C4-2B (cell line): ENCODE measurements around the gene HAUS1.

Experiments
- H3K27ac ChIP-seq: fragments of 450-650 bp; 2 replicates; pipeline ENCODE4 v1.5.1; 2017
- ZFX ChIP-seq: fragments of 450-650 bp; IDR thresholded peaks from 2 replicates; pipeline ENCODE4 v1.6.1; 2017
- TF ChIP-seq, protein P1 (sequence below): fragments of 450-650 bp; conservative IDR thresholded peaks from 2 replicates; pipeline ENCODE4 v1.5.1; 2017; ENCODE audit warnings: mild to moderate bottlenecking

HAUS1 gene

DNA sequence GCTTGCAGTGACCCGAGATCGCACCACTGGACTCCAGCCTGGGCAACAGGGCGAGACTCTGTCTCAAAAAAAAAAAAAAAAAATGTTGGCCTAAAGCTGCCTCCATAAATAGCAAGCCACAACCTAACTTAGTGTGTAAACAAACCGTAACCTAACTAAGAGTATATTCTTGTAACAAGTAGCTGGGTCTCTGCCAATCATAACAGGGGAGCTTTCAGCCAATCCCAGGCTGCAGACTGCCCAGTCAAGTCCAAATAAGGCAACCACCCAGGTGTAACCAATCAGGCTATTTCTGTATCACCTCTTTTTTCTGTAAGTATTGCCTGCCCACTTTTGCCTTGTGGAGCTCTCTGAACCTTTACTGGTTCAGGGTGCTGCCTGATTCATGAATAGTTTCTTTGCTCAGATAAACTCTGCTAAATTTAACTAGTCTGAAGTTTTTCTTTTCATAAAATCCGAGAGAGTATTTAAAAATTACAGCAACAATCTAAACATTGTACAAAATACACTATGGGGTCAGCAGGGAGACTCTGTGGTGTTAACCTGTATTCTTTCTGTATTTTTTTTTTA is 36.7 kb upstream of the HAUS1 start:
- TF ChIP-seq ZFX, result no peak
- TF ChIP-seq, protein P1, sequence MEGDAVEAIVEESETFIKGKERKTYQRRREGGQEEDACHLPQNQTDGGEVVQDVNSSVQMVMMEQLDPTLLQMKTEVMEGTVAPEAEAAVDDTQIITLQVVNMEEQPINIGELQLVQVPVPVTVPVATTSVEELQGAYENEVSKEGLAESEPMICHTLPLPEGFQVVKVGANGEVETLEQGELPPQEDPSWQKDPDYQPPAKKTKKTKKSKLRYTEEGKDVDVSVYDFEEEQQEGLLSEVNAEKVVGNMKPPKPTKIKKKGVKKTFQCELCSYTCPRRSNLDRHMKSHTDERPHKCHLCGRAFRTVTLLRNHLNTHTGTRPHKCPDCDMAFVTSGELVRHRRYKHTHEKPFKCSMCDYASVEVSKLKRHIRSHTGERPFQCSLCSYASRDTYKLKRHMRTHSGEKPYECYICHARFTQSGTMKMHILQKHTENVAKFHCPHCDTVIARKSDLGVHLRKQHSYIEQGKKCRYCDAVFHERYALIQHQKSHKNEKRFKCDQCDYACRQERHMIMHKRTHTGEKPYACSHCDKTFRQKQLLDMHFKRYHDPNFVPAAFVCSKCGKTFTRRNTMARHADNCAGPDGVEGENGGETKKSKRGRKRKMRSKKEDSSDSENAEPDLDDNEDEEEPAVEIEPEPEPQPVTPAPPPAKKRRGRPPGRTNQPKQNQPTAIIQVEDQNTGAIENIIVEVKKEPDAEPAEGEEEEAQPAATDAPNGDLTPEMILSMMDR, result no peak
- no peak overlapping the region for H3K27ac ChIP-seq

DNA sequence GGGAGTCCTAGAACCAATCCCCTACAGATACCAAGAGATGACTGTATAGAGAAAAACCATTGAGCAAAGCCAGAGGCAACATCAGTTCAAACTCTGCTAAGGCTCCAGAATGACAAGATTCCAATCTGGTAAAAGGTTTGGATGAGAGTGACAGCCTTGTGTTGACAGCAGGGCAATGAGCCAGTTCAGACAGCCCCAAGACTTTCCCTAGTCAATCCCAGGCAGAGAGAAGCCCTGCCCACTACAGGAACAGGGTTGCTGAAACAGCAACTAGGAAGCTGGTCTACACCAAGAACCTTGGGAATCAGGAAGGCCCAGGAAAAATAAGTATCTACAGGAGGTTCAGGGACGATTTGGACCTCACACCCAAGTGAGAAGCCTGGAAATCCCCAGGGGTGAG is 35.4 kb upstream of the HAUS1 start:
- H3K27ac ChIP-seq, result no peak overlapping the region

DNA sequence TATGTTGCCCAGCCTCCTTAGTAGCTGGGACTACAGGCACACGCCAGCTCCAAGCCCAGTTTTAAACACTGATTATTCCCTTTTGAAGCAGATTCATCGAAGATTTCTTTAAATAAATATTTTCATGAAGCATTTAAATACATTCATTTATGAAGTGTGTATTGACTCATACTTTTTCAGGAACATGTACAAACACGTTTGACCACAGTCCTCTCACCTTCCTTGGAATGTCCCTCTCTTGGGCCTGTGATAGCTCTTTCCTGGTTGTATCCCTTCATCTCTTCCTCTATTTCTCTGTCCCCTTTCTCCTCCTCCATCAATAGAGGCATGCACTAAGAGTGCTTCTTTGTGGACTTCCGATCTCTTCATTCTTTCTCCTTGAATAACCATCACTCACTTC is 34.7 kb upstream of the HAUS1 start:
- TF ChIP-seq ZFX, result no peak
- TF ChIP-seq, protein P1, result no peak
- H3K27ac ChIP-seq, result no peak overlapping the region

More for the DNA sequence above, 35.4 kb upstream of the HAUS1 start:
- TF ChIP-seq, protein P1, result no peak
- no peak for TF ChIP-seq ZFX

DNA sequence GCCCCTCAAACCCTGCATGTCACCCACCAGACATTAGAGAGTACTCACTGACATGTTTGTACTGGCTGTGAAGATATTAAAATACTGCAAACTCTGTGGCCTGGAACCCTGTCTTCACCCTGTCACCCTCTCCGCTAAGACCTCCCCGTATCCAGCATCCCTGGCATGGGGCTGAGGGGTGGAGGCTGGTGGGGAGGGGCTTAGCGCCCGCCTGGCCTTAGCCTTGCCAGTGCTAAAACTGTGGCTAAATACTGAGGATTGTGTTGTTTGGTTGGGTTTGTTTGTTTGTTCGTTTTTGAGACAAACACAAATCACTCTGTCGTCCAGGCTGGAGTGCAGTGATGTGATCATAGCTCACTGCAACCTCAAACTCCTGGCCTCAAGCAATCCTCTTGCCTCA is 34.0 kb upstream of the HAUS1 start:
- no peak overlapping the region for H3K27ac ChIP-seq
- TF ChIP-seq, protein P1, result no peak
- no peak for TF ChIP-seq ZFX

DNA sequence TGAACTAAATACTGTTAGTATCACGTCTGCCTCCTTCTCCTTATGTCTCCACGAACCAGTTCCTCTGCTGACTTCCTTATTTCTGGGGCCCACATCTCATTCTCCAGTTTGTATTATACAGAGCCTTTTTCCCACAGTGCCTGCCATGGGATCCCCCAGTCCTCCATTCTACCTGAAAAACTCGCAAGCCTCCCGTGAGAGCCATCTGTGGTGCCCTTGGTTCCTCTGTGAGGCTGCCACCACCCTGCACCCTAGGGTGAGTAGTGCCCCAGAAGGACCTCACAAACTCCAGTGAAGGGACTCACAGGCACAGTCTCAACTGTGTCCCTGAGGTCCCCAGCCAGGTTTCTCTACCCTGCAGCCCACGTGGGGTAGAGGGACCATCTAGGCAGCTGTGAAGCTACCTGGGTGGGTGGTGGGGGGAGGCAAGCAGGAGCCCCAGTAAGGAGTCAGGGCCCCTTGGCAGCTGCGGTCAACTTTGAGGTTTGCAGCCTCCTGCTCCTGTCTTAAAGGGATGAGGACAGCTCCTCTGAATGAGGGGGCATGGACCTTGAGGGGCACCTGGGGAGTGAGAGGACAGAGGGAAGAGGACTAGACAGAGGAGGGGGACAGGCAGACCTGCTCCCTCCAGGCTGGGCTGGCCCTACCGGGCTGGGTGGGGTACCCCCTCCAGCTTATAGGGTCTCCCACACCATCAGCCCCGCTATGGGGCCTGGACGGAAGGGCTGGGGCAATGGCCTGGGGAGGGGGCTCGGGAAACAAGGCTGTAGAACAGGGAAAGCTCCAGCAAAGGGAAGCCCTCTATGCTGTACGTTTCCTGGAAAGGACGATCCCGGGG is 33.2 kb upstream of the HAUS1 start:
- no peak overlapping the region for H3K27ac ChIP-seq
- TF ChIP-seq ZFX, result no peak
- TF ChIP-seq, protein P1, result no peak

DNA sequence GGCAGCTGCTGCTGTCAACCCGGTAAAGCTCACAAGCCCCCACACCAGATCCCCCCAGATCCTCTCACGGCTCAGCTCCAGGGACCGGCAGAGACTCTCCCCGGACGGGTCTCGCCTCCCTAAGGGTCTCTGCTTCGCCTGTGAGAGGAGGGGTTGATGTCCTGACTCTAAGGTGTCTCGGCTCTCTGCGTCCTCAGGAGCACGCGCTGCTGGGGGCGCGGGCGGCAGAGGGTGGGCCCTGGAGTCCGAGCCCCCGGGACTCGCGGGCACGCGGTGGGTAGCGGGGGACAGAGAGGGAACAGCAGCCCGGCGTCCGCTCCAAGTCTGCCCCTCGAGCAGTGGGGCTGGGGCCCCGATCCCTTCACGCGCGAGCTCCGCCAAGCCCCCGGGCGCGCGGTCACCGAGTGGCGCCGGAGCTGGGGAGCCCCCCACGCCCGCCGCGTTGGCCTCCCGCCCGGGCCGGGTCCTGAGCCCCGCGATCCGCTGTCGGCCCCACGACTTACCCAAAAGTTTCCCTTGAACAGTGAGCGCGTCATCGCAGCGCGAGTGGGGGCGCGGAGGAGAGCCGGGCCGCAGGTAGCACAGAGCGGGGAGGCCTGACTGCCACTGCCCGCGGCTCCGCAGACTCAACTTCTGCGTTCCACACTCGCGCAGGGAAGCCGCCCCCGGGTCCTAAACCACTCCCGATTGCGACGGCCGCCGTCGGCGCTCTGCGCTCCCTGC is 32.4 kb upstream of the HAUS1 start, which contains the start of gene PSTPIP2:
TSS of gene PSTPIP2 (minus strand) at position 608 of the 723 bp plus-strand sequence. CDS start at position 536, 72 bp downstream.
- H3K27ac ChIP-seq, result no peak within 1 kb of the TSS
- TF ChIP-seq, protein P1, result no peak
- TF ChIP-seq ZFX, result no peak

DNA sequence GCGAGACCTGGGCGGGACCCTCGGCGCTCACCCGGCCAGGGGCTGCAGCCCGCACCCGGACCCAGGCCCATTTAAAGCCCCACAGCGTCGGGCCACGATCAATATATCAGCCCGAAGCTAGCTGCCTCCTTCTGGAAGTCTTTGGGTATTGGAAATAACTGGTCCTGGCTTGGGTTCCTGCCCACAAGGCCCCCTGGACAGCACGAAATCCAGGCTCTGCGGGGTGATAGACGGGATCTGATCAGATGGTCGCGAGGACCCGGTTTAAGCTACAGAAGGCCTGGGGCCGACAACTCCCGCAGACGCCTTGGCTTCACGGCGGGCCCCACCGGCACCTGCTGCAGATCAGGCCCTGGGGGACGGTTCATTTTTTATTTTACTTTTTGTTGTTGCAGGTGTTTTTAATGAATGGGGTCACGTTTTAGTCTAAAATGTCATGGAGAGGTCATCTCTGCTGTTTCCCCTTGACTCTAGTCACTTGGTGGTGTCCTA is 31.8 kb upstream of the HAUS1 start:
- H3K27ac ChIP-seq, result no peak overlapping the region
- TF ChIP-seq, protein P1, result no peak
- no peak for TF ChIP-seq ZFX
